ENCODE results near the gene NPHP4.

The NPHP4 gene

DNA sequence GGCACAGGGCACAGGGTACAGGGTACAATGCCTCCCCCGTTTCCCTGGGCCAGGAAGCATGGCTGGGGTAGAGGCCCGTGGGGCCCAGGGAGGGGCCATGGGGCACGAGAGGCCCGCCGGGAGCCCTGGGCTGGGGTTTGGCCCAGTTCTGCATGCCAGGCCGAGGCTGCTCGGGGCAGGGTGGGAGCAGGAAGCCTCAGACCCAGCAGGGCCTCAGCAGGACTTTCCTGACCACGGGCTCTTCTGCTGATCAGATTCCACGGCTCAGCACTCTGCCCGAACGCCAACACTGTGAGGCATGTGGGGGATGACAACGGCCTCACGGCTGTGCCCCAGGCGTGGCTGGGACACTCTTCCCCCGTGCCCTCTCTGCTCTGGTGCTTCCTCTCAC is 104.3 kb downstream of the NPHP4 start:
- ATAC-seq = no peak
- TF ChIP-seq ZNF565 (CRISPR knock-in tag; conservative IDR thresholded peaks at IDR 0.05; ENCODE audit: low read depth) (no peak), TOX (CRISPR knock-in tag; IDR thresholded peaks at IDR 0.05; ENCODE audit: borderline replicate concordance) (no peak), RARB (CRISPR knock-in tag; IDR thresholded peaks at IDR 0.05) (no peak), TCF4 (CRISPR knock-in tag; IDR thresholded peaks at IDR 0.05; ENCODE audit: borderline replicate concordance) (no peak), PPARA (CRISPR knock-in tag; IDR thresholded peaks at IDR 0.05; ENCODE audit: borderline replicate concordance) (no peak), ESRRG (CRISPR knock-in tag; IDR thresholded peaks at IDR 0.05) (no peak), OSR1 (CRISPR knock-in tag; IDR thresholded peaks at IDR 0.05) (no peak), ISL1 (CRISPR knock-in tag; IDR thresholded peaks at IDR 0.05) (no peak), ZC3H10 (CRISPR knock-in tag; IDR thresholded peaks at IDR 0.05) (no peak), ARNTL (CRISPR knock-in tag; IDR thresholded peaks at IDR 0.05; ENCODE audit: borderline replicate concordance, low read depth) (no peak), SNAI2 (CRISPR knock-in tag; IDR thresholded peaks at IDR 0.05) (no peak)
- TF ChIP-seq, protein P1, sequence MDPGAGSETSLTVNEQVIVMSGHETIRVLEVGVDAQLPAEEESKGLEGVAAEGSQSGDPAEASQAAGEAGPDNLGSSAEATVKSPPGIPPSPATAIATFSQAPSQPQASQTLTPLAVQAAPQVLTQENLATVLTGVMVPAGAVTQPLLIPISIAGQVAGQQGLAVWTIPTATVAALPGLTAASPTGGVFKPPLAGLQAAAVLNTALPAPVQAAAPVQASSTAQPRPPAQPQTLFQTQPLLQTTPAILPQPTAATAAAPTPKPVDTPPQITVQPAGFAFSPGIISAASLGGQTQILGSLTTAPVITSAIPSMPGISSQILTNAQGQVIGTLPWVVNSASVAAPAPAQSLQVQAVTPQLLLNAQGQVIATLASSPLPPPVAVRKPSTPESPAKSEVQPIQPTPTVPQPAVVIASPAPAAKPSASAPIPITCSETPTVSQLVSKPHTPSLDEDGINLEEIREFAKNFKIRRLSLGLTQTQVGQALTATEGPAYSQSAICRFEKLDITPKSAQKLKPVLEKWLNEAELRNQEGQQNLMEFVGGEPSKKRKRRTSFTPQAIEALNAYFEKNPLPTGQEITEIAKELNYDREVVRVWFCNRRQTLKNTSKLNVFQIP (CRISPR knock-in tag; IDR thresholded peaks at IDR 0.05; ENCODE audit: borderline replicate concordance, low read depth) = no peak

DNA sequence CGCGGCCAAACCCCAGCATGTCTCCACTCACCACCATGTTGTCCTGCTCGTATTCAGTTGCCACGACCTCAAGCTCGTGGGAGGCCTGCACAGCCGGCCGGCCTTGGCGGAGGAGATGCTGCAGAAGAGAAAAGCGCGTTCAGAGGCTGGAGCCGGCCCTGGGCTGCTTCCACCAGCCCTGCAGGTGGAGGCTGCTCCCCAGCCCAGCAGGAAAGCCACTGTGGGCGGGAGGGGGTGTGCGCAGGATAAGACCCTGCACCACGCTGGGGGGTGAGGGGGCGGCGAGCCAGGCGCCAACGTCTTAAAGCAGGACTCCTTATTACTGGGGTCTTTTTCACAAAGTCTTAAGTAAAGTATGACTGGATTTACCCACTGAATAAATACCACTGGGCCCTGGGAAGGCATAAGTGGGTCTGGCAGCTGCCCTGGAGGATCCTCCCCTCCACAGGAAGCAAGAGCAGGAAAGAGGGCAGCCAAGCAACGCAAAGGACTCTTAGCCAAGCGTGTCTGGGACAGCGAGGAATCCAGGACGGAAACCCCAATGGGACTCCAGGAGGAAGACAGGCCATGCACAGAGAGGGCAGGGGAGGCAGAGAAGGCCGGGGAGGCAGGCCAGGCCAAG is 104.8 kb downstream of the NPHP4 start:
- TF ChIP-seq ZNF70 (CRISPR knock-in tag; IDR thresholded peaks at IDR 0.05) = no peak
- TF ChIP-seq ISL1 (CRISPR knock-in tag; IDR thresholded peaks at IDR 0.05) = no peak
- TF ChIP-seq CSDC2 (CRISPR knock-in tag; IDR thresholded peaks at IDR 0.05) = no peak
- TF ChIP-seq ESRRG (CRISPR knock-in tag; IDR thresholded peaks at IDR 0.05) = no peak
- TF ChIP-seq ARNTL (CRISPR knock-in tag; IDR thresholded peaks at IDR 0.05; ENCODE audit: borderline replicate concordance, low read depth) = no peak
- no peak for TF ChIP-seq RARB (CRISPR knock-in tag; IDR thresholded peaks at IDR 0.05)
- TF ChIP-seq, protein P2, sequence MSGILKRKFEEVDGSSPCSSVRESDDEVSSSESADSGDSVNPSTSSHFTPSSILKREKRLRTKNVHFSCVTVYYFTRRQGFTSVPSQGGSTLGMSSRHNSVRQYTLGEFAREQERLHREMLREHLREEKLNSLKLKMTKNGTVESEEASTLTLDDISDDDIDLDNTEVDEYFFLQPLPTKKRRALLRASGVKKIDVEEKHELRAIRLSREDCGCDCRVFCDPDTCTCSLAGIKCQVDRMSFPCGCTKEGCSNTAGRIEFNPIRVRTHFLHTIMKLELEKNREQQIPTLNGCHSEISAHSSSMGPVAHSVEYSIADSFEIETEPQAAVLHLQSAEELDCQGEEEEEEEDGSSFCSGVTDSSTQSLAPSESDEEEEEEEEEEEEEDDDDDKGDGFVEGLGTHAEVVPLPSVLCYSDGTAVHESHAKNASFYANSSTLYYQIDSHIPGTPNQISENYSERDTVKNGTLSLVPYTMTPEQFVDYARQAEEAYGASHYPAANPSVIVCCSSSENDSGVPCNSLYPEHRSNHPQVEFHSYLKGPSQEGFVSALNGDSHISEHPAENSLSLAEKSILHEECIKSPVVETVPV (CRISPR knock-in tag; IDR thresholded peaks at IDR 0.05) = no peak
- no peak for TF ChIP-seq OSR1 (CRISPR knock-in tag; IDR thresholded peaks at IDR 0.05)
- no peak for TF ChIP-seq TCF4 (CRISPR knock-in tag; IDR thresholded peaks at IDR 0.05; ENCODE audit: borderline replicate concordance)
- TF ChIP-seq BACH2 (CRISPR knock-in tag; IDR thresholded peaks at IDR 0.05; ENCODE audit: borderline replicate concordance) = no peak
- TF ChIP-seq, protein P1 (CRISPR knock-in tag; IDR thresholded peaks at IDR 0.05; ENCODE audit: borderline replicate concordance, low read depth) = no peak
- no peak for TF ChIP-seq PPARA (CRISPR knock-in tag; IDR thresholded peaks at IDR 0.05; ENCODE audit: borderline replicate concordance)
- ATAC-seq = no peak

DNA sequence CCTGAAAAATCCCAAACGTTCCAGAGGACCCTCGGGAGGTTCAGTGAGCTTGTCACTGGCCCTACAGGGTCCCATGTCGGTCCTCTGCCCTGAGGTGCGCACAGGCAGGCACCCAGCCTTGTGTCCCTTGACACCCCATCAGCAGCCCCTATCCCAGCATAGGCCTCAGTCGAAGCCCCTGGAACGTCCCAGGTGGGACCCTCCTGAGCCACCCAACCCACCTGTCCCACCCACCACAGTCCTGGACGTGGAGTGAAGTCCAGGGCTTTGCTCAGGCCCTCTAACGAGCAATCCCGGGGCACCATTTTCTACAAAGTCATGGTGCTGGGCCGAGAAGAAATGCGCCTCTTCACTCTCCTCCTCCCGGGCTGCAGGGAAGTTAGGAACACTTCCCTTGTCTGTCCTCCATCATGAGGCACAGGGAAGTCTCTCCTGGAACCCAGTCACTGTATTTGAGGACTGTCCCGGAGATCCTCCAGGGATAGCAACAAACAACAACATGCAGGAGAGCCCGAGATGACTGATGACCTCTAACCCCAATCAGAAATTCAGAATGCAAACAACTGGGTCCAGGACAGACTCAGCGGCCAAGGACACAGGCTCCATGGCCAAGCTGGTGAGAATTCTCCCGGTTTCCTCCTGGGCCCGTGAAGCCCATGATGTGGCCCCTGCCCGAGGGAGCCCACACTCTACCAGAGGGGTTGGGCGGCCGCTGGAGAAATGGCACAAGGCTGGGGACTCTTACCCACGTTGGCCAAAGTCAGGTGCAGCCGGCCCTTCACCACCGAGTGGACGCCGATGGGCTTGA is 105.5 kb downstream of the NPHP4 start:
- ATAC-seq = no peak
- TF ChIP-seq BACH2 (CRISPR knock-in tag; IDR thresholded peaks at IDR 0.05; ENCODE audit: borderline replicate concordance) (no peak), ARNTL (CRISPR knock-in tag; IDR thresholded peaks at IDR 0.05; ENCODE audit: borderline replicate concordance, low read depth) (no peak), CSDC2 (CRISPR knock-in tag; IDR thresholded peaks at IDR 0.05) (no peak), ESRRG (CRISPR knock-in tag; IDR thresholded peaks at IDR 0.05) (no peak), OSR1 (CRISPR knock-in tag; IDR thresholded peaks at IDR 0.05) (no peak), ISL1 (CRISPR knock-in tag; IDR thresholded peaks at IDR 0.05) (no peak), ZNF565 (CRISPR knock-in tag; conservative IDR thresholded peaks at IDR 0.05; ENCODE audit: low read depth) (no peak)
- TF ChIP-seq, protein P3, sequence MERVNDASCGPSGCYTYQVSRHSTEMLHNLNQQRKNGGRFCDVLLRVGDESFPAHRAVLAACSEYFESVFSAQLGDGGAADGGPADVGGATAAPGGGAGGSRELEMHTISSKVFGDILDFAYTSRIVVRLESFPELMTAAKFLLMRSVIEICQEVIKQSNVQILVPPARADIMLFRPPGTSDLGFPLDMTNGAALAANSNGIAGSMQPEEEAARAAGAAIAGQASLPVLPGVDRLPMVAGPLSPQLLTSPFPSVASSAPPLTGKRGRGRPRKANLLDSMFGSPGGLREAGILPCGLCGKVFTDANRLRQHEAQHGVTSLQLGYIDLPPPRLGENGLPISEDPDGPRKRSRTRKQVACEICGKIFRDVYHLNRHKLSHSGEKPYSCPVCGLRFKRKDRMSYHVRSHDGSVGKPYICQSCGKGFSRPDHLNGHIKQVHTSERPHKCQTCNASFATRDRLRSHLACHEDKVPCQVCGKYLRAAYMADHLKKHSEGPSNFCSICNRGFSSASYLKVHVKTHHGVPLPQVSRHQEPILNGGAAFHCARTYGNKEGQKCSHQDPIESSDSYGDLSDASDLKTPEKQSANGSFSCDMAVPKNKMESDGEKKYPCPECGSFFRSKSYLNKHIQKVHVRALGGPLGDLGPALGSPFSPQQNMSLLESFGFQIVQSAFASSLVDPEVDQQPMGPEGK (CRISPR knock-in tag; IDR thresholded peaks at IDR 0.05; ENCODE audit: borderline replicate concordance) = no peak
- TF ChIP-seq, protein P4, sequence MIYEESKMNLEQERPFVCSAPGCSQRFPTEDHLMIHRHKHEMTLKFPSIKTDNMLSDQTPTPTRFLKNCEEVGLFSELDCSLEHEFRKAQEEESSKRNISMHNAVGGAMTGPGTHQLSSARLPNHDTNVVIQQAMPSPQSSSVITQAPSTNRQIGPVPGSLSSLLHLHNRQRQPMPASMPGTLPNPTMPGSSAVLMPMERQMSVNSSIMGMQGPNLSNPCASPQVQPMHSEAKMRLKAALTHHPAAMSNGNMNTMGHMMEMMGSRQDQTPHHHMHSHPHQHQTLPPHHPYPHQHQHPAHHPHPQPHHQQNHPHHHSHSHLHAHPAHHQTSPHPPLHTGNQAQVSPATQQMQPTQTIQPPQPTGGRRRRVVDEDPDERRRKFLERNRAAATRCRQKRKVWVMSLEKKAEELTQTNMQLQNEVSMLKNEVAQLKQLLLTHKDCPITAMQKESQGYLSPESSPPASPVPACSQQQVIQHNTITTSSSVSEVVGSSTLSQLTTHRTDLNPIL (CRISPR knock-in tag; IDR thresholded peaks at IDR 0.05; ENCODE audit: low read depth) = no peak
- TF ChIP-seq, protein P2 (CRISPR knock-in tag; IDR thresholded peaks at IDR 0.05) = no peak
